HCT116 (cell line): ENCODE measurements around the gene PDCL3.

Source experiments
- POLR2AphosphoS5 ChIP-seq: IDR thresholded peaks from 2 replicates; pipeline ENCODE4 v1.6.1; 2011; ENCODE audit warnings: mild to moderate bottlenecking, low read depth, low read length, moderate library complexity
- RAD21 ChIP-seq: IDR thresholded peaks from 2 replicates; pipeline ENCODE4 v1.6.1; 2012; ENCODE audit warnings: low read depth, mild to moderate bottlenecking

DNA sequence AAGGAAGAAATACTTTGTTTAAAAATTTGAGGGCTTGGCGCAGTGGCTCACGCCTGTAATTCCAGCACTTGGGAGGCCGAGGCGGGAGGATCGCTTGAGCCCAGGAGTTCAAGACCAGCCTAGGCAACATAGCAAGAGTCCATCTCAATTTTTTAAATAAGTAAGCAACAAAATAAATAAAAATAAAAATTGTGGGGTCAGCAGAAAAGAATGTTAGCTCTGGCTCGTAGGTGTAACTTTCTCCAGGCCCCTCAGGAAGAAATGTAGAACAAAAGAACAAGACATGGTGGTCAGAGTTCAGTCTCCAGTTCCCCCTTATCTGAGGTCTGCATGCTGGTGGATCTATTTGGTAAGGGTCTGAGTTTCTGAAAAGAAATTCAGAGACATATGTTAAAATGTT is 20.4 kb upstream of the PDCL3 start:
- no peak for TF ChIP-seq RAD21
- TF ChIP-seq POLR2AphosphoS5, result no peak
